ENCODE results near the gene TACC2. TPM values are rescaled to one million over a fixed set of nuclear protein-coding genes. Genes with fewer than 3 reads are reported as not detected.

TACC2 gene
- total RNA-seq, 1 donor from 2014 or later: 71.2 TPM

DNA sequence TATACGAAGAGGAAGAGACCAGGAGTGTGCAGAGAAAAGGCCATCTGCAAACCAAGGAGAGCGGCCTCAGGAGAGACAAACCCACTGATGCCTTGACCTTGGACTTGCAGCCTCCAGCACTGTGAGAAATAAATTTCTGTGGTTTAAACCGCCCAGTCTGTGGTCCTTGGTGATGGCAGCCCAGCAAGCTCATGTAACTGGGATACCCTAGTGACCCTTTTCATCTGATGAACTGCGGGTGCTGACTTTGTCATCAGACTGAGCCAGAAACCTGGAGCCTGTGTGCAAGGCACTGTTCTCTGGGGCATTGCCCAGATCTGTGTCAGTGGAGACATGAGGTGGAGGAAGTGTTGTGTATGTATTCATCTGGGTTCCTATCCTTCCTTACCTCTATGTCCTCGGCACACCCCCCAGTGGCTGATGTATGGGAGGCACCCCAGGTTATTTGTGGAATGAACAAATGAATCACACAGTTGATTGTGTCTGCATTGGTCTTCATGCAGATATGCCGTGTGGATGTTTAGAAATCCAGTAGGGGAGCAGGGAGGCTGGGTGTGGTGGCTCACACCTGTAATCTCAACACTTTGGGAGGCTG, 217.6 kb downstream of the TACC2 start:
- H3K4me3 Mint-ChIP-seq: no peak overlapping the region
- TF ChIP-seq, protein P1, sequence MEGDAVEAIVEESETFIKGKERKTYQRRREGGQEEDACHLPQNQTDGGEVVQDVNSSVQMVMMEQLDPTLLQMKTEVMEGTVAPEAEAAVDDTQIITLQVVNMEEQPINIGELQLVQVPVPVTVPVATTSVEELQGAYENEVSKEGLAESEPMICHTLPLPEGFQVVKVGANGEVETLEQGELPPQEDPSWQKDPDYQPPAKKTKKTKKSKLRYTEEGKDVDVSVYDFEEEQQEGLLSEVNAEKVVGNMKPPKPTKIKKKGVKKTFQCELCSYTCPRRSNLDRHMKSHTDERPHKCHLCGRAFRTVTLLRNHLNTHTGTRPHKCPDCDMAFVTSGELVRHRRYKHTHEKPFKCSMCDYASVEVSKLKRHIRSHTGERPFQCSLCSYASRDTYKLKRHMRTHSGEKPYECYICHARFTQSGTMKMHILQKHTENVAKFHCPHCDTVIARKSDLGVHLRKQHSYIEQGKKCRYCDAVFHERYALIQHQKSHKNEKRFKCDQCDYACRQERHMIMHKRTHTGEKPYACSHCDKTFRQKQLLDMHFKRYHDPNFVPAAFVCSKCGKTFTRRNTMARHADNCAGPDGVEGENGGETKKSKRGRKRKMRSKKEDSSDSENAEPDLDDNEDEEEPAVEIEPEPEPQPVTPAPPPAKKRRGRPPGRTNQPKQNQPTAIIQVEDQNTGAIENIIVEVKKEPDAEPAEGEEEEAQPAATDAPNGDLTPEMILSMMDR (conservative IDR thresholded peaks at IDR 0.05): no peak
- H3K27me3 Mint-ChIP-seq: no peaks in the 10 kb centered on the region
- H3K9me3 Mint-ChIP-seq: no peaks in the 10 kb centered on the region
- H3K36me3 Mint-ChIP-seq: peaks cover 30% of the 10 kb centered on the region
- peaks cover 7% of the 10 kb centered on the region for H3K4me1 Mint-ChIP-seq (ENCODE audit: unreplicated experiment)
- H3K27ac Mint-ChIP-seq: no peak overlapping the region
- DNase-seq (ENCODE audit: extremely low spot score, unreplicated experiment): no peak

- Mint-ChIP-seq H3K4me3 (no peak overlapping the region), H3K27me3 (no peaks in the 10 kb centered on the region), H3K36me3 (peaks cover 36% of the 10 kb centered on the region), H3K9me3 (no peaks in the 10 kb centered on the region), H3K27ac (no peak overlapping the region), H3K4me1 (ENCODE audit: unreplicated experiment) (peaks cover 7% of the 10 kb centered on the region)
- TF ChIP-seq, protein P1 (conservative IDR thresholded peaks at IDR 0.05): no peak
- no peak for DNase-seq (ENCODE audit: extremely low spot score, unreplicated experiment)
Observed at GRCh38 chr10:122207163-122207562, 218.2 kb downstream of the TACC2 start.

GRCh38 chr10:122207596-122207995, 218.6 kb downstream of the TACC2 start:
- peak overlapping the region; percentile 29 for H3K27ac Mint-ChIP-seq
- no peaks in the 10 kb centered on the region for H3K9me3 Mint-ChIP-seq
- H3K36me3 Mint-ChIP-seq: peaks cover 40% of the 10 kb centered on the region
- peaks cover 7% of the 10 kb centered on the region for H3K4me1 Mint-ChIP-seq (ENCODE audit: unreplicated experiment)
- no peaks in the 10 kb centered on the region for H3K27me3 Mint-ChIP-seq
- DNase-seq (ENCODE audit: extremely low spot score, unreplicated experiment): no peak
- TF ChIP-seq, protein P1 (conservative IDR thresholded peaks at IDR 0.05): no peak
- H3K4me3 Mint-ChIP-seq: no peak overlapping the region

- TF ChIP-seq, protein P1 (conservative IDR thresholded peaks at IDR 0.05): no peak
- no peaks in the 10 kb centered on the region for H3K9me3 Mint-ChIP-seq
- DNase-seq (ENCODE audit: extremely low spot score, unreplicated experiment): no peak
Observed at GRCh38 chr10:122208571-122209430, 219.8 kb downstream of the TACC2 start.

DNA sequence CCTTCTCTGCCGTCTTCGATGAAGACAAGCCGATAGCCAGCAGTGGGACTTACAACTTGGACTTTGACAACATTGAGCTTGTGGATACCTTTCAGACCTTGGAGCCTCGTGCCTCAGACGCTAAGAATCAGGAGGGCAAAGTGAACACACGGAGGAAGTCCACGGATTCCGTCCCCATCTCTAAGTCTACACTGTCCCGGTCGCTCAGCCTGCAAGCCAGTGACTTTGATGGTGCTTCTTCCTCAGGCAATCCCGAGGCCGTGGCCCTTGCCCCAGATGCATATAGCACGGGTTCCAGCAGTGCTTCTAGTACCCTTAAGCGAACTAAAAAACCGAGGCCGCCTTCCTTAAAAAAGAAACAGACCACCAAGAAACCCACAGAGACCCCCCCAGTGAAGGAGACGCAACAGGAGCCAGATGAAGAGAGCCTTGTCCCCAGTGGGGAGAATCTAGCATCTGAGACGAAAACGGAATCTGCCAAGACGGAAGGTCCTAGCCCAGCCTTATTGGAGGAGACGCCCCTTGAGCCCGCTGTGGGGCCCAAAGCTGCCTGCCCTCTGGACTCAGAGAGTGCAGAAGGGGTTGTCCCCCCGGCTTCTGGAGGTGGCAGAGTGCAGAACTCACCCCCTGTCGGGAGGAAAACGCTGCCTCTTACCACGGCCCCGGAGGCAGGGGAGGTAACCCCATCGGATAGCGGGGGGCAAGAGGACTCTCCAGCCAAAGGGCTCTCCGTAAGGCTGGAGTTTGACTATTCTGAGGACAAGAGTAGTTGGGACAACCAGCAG, 221.7 kb downstream of the TACC2 start:
- Mint-ChIP-seq H3K27ac (no peak overlapping the region), H3K9me3 (no peaks in the 10 kb centered on the region), H3K4me1 (ENCODE audit: unreplicated experiment) (peaks cover 7% of the 10 kb centered on the region), H3K4me3 (no peak overlapping the region), H3K36me3 (peaks cover 41% of the 10 kb centered on the region), H3K27me3 (no peaks in the 10 kb centered on the region)
- TF ChIP-seq, protein P1 (conservative IDR thresholded peaks at IDR 0.05): no peak
- DNase-seq (ENCODE audit: extremely low spot score, unreplicated experiment): no peak

More at GRCh38 chr10:122208571-122209430, 219.8 kb downstream of the TACC2 start:
- H3K36me3 Mint-ChIP-seq: peaks cover 45% of the 10 kb centered on the region
- H3K4me3 Mint-ChIP-seq: no peak overlapping the region
- H3K27me3 Mint-ChIP-seq: no peaks in the 10 kb centered on the region
- no peak overlapping the region for H3K27ac Mint-ChIP-seq
- H3K4me1 Mint-ChIP-seq (ENCODE audit: unreplicated experiment): peaks cover 7% of the 10 kb centered on the region
